ENCODE results near the gene TTYH2.
A peak's percentile ranks its signal among the peaks of the same experiment; 100 is the strongest.

TTYH2 gene

DNA sequence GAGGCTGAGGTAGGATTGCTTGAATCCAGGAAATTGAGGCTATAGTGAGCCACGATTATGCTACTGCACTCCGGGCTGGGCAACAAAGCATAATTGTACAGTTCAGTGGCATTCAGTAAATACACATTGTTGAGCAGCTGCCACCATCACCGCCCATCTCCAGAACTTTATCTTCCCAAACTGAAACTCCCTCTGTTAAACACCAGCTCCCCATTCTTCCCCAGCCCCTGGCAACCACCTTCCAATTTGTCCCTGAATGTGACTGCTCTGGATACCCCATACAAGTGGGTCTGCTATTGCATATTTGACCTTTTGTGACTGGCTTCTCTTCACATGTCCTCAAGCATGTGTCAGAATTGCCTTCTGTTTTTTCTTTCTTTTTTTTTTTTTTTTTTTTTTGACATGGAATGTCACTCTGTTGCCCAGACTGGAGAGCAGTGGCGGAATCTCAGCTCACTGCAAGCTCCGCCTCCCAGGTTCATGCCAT lies 7.0 kb upstream of the TTYH2 start:
- no peak overlapping the region for H3K4me3 ChIP-seq (ENCODE audit: low read depth, low read length)
- DNase-seq (ENCODE audit: low read depth), result no peak
- TF ChIP-seq, protein P1, sequence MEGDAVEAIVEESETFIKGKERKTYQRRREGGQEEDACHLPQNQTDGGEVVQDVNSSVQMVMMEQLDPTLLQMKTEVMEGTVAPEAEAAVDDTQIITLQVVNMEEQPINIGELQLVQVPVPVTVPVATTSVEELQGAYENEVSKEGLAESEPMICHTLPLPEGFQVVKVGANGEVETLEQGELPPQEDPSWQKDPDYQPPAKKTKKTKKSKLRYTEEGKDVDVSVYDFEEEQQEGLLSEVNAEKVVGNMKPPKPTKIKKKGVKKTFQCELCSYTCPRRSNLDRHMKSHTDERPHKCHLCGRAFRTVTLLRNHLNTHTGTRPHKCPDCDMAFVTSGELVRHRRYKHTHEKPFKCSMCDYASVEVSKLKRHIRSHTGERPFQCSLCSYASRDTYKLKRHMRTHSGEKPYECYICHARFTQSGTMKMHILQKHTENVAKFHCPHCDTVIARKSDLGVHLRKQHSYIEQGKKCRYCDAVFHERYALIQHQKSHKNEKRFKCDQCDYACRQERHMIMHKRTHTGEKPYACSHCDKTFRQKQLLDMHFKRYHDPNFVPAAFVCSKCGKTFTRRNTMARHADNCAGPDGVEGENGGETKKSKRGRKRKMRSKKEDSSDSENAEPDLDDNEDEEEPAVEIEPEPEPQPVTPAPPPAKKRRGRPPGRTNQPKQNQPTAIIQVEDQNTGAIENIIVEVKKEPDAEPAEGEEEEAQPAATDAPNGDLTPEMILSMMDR (IDR thresholded peaks at IDR 0.05; ENCODE audit: control insufficient read depth, extremely low read depth, insufficient read depth), result no peak

DNA sequence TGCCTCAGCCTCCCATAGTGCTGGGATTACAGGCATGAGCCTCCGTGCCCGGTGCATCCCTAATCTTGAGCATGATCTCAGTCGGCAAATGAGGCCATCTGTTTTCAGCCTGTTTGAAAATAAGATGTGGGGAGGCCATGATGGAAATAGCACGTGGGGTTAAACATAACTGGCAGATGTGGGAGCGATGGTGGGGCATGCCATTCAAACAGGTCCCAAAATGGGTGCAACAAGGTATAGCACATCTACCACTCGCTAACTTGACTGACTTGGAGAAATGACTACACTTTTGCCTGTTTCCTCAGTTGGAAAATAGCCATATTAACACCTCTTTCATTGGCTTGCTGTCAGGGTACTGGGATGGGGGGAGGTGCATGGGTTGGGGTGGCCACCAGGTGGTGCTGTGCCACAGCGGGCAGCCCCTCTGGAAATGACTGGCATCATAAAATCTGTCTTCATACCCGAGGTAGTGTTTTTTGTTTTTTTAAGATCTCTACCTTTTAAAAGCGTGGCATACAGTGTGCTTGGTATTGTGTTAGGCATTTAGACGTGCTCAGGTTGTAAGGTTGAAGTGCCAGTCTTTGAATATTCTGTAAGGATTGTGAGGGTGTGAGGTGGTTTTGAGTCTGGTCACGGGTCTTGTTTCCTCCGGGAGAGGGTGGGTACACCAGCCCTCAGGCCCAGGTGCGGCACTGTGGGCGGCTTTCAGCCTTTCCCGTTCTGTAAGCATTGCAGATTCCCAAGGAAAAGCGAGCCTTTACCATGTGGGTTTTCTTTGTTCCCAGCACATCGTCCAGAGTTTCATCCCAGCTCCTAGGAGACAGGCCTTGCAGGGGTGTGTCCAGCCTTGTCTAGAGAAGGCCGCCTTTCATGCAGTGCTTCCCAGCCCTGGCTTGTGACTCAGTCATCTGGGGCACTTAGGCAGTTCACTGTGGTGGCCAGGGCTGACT lies 2.9 kb upstream of the TTYH2 start:
- no peak for DNase-seq (ENCODE audit: low read depth)
- H3K4me3 ChIP-seq (ENCODE audit: low read depth, low read length), result no peak overlapping the region
- TF ChIP-seq, protein P1 (IDR thresholded peaks at IDR 0.05; ENCODE audit: control insufficient read depth, extremely low read depth, insufficient read depth), result peak; percentile 91

DNA sequence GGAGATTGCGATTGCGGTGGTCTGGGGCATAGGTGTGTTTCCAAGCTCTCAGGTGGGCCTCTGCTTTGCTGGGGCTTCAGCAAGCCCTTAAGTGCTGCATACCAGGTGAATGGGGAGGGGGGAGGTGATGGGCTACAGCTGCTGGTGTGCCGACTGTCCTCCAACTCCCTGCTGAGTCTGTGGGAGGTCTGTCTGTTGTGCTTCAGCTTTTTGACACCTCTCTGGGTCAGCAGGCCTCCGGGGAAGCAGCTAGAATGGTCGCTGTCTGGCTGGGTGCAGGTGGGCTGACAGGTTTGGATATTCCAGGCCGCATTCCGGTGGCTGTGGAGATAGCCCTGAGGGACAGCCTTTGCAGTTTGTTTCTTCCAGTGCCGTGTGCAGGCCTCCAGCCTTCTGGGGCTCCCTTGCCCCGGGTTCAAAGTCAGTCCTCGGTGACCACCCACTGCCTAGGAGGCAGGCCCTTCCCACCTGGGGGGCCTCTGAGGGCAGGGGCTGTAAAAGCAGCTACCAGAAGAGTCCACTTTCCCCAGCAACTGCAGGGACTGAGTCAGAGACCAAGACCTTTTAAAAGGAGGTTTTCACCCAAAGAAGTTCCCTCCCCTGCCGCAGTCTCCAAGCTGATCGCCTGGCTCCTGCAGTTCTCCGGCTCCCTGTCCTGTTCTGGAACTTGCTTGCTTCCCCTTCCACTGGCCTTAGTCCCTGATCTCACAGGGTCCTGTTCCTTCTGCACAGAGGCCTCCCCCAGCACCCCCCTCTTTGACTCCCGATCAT lies 2.0 kb upstream of the TTYH2 start:
- H3K4me3 ChIP-seq (ENCODE audit: low read depth, low read length), result no peak overlapping the region; the same call in 1 of the 2 replicates

DNA sequence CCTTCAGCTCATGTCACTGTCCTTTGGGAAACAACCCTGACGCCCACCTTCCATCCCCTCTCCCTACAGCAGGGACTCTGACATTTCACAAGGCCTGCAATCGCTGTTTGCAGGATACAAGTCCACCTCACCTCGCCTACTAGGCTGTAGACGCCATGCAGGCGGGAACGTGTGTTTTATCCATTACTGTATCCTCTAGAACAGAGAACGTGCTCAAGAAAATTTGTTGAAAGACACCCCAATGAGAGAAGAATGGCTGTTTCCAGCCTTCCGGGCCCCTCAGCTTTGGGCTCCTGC lies 1.5 kb upstream of the TTYH2 start:
- H3K4me3 ChIP-seq (ENCODE audit: low read depth, low read length), result peak overlapping the region; percentile 59; the same call in 1 of the 2 replicates
- DNase-seq (ENCODE audit: low read depth), result no peak
- TF ChIP-seq, protein P1 (IDR thresholded peaks at IDR 0.05; ENCODE audit: control insufficient read depth, extremely low read depth, insufficient read depth), result no peak

More for the DNA sequence above, 2.0 kb upstream of the TTYH2 start:
- TF ChIP-seq, protein P1 (IDR thresholded peaks at IDR 0.05; ENCODE audit: control insufficient read depth, extremely low read depth, insufficient read depth), result no peak
- no peak for DNase-seq (ENCODE audit: low read depth)

DNA sequence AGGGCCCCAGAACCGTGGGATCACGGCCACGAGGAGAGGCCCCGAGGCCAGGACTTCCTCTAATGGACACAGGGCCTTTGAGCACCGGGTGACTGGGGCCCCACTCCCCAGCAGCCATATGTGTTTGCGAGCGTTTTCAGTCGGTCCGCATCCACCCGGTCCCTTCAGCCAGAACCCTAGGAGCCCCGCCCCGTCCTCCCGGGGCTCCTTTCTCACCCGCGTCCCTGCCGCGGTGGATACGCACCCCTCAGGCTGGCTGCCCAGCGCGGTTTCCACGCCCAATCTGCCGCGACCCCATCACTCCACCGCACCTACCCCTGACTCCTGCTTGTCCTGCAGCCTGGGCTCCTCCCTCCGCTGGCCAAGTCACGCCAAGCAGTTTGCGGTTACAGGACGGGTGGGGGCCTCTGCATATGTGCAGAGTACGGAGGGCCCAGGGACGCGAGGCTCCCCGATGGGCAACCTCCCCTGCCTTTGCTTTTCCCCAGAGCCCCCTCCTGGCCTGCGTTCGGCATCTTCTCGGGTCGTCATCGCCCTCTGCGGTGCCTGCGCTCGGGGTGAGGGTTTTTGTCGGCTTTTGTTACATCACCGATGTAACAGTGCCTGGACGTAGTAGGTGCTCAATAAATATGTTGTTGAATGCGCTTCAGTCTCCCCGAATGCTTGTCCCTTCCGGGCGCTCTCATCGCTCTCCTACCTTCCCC lies 1.0 kb upstream of the TTYH2 start:
- TF ChIP-seq, protein P1 (IDR thresholded peaks at IDR 0.05; ENCODE audit: control insufficient read depth, extremely low read depth, insufficient read depth), result no peak
- H3K4me3 ChIP-seq (ENCODE audit: low read depth, low read length), result peak overlapping the region; percentile 59
- DNase-seq (ENCODE audit: low read depth), result no peak

DNA sequence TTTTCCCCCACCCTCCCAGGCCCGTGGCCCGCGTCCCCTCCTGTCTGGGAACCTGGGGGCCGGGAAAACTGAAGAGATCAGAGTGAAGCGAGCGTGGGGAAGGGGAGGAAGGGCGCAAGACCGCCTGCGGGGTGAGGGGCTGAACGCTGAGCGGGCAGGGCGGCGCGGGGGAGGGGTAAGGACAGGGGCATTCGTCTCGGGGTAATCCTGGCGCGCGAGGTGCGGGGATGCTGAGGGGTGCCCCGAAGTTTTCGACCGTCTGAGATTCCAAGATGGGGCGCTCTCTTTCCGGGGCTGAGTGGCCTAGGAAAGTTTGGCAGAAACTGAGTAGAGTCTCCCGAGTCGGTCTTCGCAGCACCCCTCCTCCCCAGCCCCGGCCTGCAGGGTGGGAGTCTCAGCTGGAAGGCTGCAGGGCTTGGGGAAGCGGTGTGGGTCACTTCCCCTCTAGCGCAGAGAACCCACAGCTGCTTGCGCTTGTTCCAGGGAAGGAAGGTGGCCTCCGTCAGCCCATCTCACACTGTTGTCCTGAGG lies 555 bp downstream of the TTYH2 start:
- no peak for DNase-seq (ENCODE audit: low read depth)
- peak overlapping the region; percentile 59 for H3K4me3 ChIP-seq (ENCODE audit: low read depth, low read length)
- TF ChIP-seq, protein P1 (IDR thresholded peaks at IDR 0.05; ENCODE audit: control insufficient read depth, extremely low read depth, insufficient read depth), result no peak
